ENCODE measurements around the gene KRTAP10-6.
"Not testable (repeated sequence)": the region's sequence is repeated elsewhere in the genome, so short reads cannot be mapped to it uniquely, and the experiment has no call there.

Gene KRTAP10-6

DNA sequence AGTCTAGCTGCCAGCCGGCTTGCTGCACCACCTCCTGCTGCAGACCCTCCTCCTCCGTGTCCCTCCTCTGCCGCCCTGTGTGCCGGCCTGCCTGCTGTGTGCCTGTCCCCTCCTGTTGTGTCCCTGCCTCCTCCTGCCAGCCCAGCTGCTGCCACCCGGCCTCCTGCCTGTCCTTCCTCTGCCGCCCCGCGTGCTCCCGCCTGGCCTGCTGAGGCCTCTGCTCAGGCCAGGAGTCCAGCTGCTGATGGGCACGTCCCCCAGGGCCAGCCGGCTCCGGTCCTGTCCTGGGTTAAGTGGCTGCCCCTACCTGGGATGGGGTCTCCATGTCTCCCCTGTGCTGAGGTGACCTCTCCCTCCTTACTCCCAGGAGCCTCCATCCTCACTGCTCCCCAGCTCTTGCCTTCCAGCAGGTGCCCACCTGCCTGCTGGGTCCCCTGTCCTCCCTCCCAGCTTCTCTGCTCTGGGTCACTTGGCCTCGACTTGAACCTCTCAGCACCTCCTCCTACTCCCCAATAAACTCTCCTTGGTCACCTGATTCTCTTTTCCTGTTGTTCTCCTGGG lies 20.4 kb upstream of the KRTAP10-6 start:
- H2BK15ac ChIP-seq (ENCODE audit: low read depth, poor library complexity, severe bottlenecking): no peak overlapping the region
- DNase-seq: no peak
- no peak overlapping the region for H4K8ac ChIP-seq (ENCODE audit: low read length)
- H3K79me1 ChIP-seq (replicated peaks; ENCODE audit: low read length, poor library complexity, severe bottlenecking): no peaks in the 10 kb centered on the region
- no peak overlapping the region for H2BK120ac ChIP-seq (ENCODE audit: low read depth, low read length)
- peaks cover 24% of the 10 kb centered on the region for H3K9me3 ChIP-seq (ENCODE audit: control insufficient read depth, low read length)
- H3K4ac ChIP-seq (ENCODE audit: low read depth in 1 of 2, low read length in 2 of 2): no peak overlapping the region
- H3K27ac ChIP-seq (ENCODE audit: low read length, poor library complexity, severe bottlenecking): no peak overlapping the region
- no peak overlapping the region for H2AK5ac ChIP-seq (ENCODE audit: low read length, severe bottlenecking)
- H2BK5ac ChIP-seq (ENCODE audit: low read depth, low read length, poor library complexity, severe bottlenecking): no peak overlapping the region
- H2AFZ ChIP-seq (ENCODE audit: low read depth, low read length): no peak overlapping the region
- H3K36me3 ChIP-seq (ENCODE audit: control insufficient read depth in 1 of 2, insufficient read depth in 2 of 2, low read depth in 1 of 2, low read length in 2 of 2): no peaks in the 10 kb centered on the region
- H3K27me3 ChIP-seq (ENCODE audit: control insufficient read depth in 1 of 2, insufficient read depth in 1 of 2, low read length in 2 of 2): no peaks in the 10 kb centered on the region
- no peak overlapping the region for H3K18ac ChIP-seq (ENCODE audit: low read depth in 1 of 2, low read length in 2 of 2)
- no peaks in the 10 kb centered on the region for H3K4me1 ChIP-seq (ENCODE audit: control insufficient read depth, insufficient read depth, low read depth, low read length)
- no peak overlapping the region for H3K23ac ChIP-seq (ENCODE audit: low read length in 2 of 2)
- no peak overlapping the region for H3K4me2 ChIP-seq (ENCODE audit: low read length, poor library complexity, severe bottlenecking)
- H2BK12ac ChIP-seq (ENCODE audit: low read length in 2 of 2): no peak overlapping the region
- no peak overlapping the region for H3K4me3 ChIP-seq (ENCODE audit: insufficient read depth in 1 of 2, low read depth in 1 of 2, low read length in 2 of 2)
- H3K14ac ChIP-seq (ENCODE audit: low read length in 2 of 2): no peak overlapping the region
- no peak overlapping the region for H3K9ac ChIP-seq (ENCODE audit: low read length)
- H4K91ac ChIP-seq (ENCODE audit: low read length): no peak overlapping the region
- WGBS: 92% methylated on average over 13 of the region's 13 CpGs

DNA sequence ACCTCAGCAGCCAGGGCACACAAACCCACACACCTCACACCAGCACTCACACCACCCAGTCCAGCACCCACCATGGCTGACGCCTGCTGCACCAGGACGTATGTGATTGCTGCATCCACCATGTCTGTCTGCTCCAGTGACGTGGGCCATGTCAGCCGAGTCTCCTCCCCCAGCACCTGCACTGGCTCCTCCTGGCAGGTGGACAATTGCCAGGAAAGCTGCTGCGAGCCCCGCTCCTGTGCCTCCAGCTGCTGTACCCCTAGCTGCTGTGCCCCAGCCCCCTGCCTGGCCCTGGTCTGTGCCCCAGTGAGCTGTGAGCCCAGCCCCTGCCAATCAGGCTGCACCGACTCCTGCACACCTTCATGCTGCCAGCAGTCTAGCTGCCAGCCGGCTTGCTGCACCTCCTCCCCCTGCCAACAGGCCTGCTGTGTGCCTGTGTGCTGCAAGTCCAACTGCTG lies 19.8 kb upstream of the KRTAP10-6 start, which contains the start of gene KRTAP10-8:
Gene KRTAP10-8, plus strand, starts transcription at position 51 of the 458 bp plus-strand sequence. Its CDS starts 22 bp downstream, at position 73.
- no peak for DNase-seq
- H3K36me3 ChIP-seq (ENCODE audit: control insufficient read depth in 1 of 2, insufficient read depth in 2 of 2, low read depth in 1 of 2, low read length in 2 of 2): no peaks in the 10 kb centered on the region
- H3K14ac ChIP-seq (ENCODE audit: low read length in 2 of 2): no peak within 1 kb of the TSS
- no peak within 1 kb of the TSS for H3K4me2 ChIP-seq (ENCODE audit: low read length, poor library complexity, severe bottlenecking)
- H2BK5ac ChIP-seq (ENCODE audit: low read depth, low read length, poor library complexity, severe bottlenecking): no peak within 1 kb of the TSS
- no peak within 1 kb of the TSS for H2BK15ac ChIP-seq (ENCODE audit: low read depth, poor library complexity, severe bottlenecking)
- no peak within 1 kb of the TSS for H3K18ac ChIP-seq (ENCODE audit: low read depth in 1 of 2, low read length in 2 of 2)
- no peaks in the 10 kb centered on the region for H3K4me1 ChIP-seq (ENCODE audit: control insufficient read depth, insufficient read depth, low read depth, low read length)
- H4K91ac ChIP-seq (ENCODE audit: low read length): peak within 1 kb of the TSS; percentile 20
- no peak within 1 kb of the TSS for H2BK12ac ChIP-seq (ENCODE audit: low read length in 2 of 2)
- no peak within 1 kb of the TSS for H2BK120ac ChIP-seq (ENCODE audit: low read depth, low read length)
- H4K8ac ChIP-seq (ENCODE audit: low read length): no peak within 1 kb of the TSS
- no peak within 1 kb of the TSS for H3K4me3 ChIP-seq (ENCODE audit: insufficient read depth in 1 of 2, low read depth in 1 of 2, low read length in 2 of 2)
- no peaks in the 10 kb centered on the region for H3K27me3 ChIP-seq (ENCODE audit: control insufficient read depth in 1 of 2, insufficient read depth in 1 of 2, low read length in 2 of 2)
- peaks cover 25% of the 10 kb centered on the region for H3K9me3 ChIP-seq (ENCODE audit: control insufficient read depth, low read length)
- H3K79me1 ChIP-seq (replicated peaks; ENCODE audit: low read length, poor library complexity, severe bottlenecking): no peaks in the 10 kb centered on the region
- H3K9ac ChIP-seq (ENCODE audit: low read length): no peak within 1 kb of the TSS
- no peak within 1 kb of the TSS for H2AFZ ChIP-seq (ENCODE audit: low read depth, low read length)
- H3K27ac ChIP-seq (ENCODE audit: low read length, poor library complexity, severe bottlenecking): no peak within 1 kb of the TSS
- no peak within 1 kb of the TSS for H2AK5ac ChIP-seq (ENCODE audit: low read length, severe bottlenecking)
- no peak within 1 kb of the TSS for H3K4ac ChIP-seq (ENCODE audit: low read depth in 1 of 2, low read length in 2 of 2)
- H3K23ac ChIP-seq (ENCODE audit: low read length in 2 of 2): no peak within 1 kb of the TSS
- 86% methylated on average over 8 of the region's 8 CpGs for WGBS

DNA sequence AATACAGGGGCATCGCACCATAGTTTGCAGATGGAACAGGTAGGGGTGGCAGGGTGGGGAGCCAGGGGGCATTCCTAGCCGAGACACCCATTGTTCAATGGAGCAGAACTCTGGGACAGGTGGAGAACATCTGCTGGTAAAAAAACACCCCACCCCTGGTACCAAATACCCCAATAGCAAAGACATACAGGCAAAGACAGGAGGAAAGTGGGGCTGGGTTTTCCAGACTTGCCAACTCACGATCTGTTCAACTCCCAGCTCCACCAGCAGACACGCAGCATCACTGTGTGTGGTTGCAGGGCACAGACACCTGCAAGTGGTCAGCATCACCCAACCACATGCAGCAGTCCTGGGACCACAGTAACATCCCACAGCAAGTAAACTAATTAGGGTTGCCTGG lies 19.2 kb upstream of the KRTAP10-6 start:
- H2BK5ac ChIP-seq (ENCODE audit: low read depth, low read length, poor library complexity, severe bottlenecking): no peak overlapping the region
- H3K27me3 ChIP-seq (ENCODE audit: control insufficient read depth in 1 of 2, insufficient read depth in 1 of 2, low read length in 2 of 2): no peaks in the 10 kb centered on the region
- no peak overlapping the region for H4K8ac ChIP-seq (ENCODE audit: low read length)
- H3K4me3 ChIP-seq (ENCODE audit: insufficient read depth in 1 of 2, low read depth in 1 of 2, low read length in 2 of 2): no peak overlapping the region
- H3K18ac ChIP-seq (ENCODE audit: low read depth in 1 of 2, low read length in 2 of 2): no peak overlapping the region
- H3K4me1 ChIP-seq (ENCODE audit: control insufficient read depth, insufficient read depth, low read depth, low read length): no peaks in the 10 kb centered on the region
- H2BK12ac ChIP-seq (ENCODE audit: low read length in 2 of 2): no peak overlapping the region
- H3K9me3 ChIP-seq (ENCODE audit: control insufficient read depth, low read length): peaks cover 25% of the 10 kb centered on the region
- H2AFZ ChIP-seq (ENCODE audit: low read depth, low read length): no peak overlapping the region
- H3K27ac ChIP-seq (ENCODE audit: low read length, poor library complexity, severe bottlenecking): no peak overlapping the region
- H2BK15ac ChIP-seq (ENCODE audit: low read depth, poor library complexity, severe bottlenecking): no peak overlapping the region
- H3K9ac ChIP-seq (ENCODE audit: low read length): no peak overlapping the region
- H2AK5ac ChIP-seq (ENCODE audit: low read length, severe bottlenecking): no peak overlapping the region
- H2BK120ac ChIP-seq (ENCODE audit: low read depth, low read length): no peak overlapping the region
- peak overlapping the region; percentile 20 for H4K91ac ChIP-seq (ENCODE audit: low read length)
- no peak overlapping the region for H3K14ac ChIP-seq (ENCODE audit: low read length in 2 of 2)
- no peak overlapping the region for H3K4me2 ChIP-seq (ENCODE audit: low read length, poor library complexity, severe bottlenecking)
- H3K36me3 ChIP-seq (ENCODE audit: control insufficient read depth in 1 of 2, insufficient read depth in 2 of 2, low read depth in 1 of 2, low read length in 2 of 2): no peaks in the 10 kb centered on the region
- H3K23ac ChIP-seq (ENCODE audit: low read length in 2 of 2): no peak overlapping the region
- no peak overlapping the region for H3K4ac ChIP-seq (ENCODE audit: low read depth in 1 of 2, low read length in 2 of 2)
- DNase-seq: no peak
- H3K79me1 ChIP-seq (replicated peaks; ENCODE audit: low read length, poor library complexity, severe bottlenecking): no peaks in the 10 kb centered on the region
- 91% methylated on average over 3 of the region's 4 CpGs for WGBS

DNA sequence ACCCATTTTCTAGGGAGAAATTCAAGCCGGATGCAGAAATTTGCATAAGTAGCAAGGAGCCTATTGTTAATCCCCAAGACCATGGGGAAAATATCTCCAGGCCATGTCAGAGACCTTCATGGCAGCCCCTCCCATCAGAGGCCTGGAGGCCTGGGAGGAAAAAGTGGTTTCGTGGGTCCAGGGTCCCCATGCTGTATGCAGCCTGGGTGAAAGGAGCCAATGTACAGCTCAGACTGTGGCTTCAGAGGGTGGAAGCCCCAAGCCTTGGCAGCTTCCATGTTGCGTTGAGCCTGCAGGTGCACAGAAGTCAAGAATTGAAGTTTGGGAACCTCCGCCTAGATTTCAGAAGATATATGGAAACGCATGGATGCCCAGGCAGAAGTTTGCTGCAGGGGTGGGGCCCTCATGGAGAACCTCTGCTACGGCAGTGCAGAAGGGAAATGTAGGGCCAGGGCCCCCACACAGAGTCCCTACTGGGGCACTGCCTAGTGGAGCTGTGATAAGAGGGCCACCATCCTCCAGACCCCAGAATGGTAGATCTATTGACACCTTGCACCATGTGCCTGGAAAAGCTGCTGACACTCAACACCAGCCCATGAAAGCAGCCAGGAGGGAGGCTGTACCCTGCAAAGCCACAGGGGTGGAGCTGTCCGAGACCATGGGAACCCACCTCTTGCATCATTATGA lies 18.0 kb upstream of the KRTAP10-6 start:
- H3K4me1 ChIP-seq (ENCODE audit: control insufficient read depth, insufficient read depth, low read depth, low read length); H2AFZ ChIP-seq (ENCODE audit: low read depth, low read length); H2BK15ac ChIP-seq (ENCODE audit: low read depth, poor library complexity, severe bottlenecking); H3K27ac ChIP-seq (ENCODE audit: low read length, poor library complexity, severe bottlenecking); H3K27me3 ChIP-seq (ENCODE audit: control insufficient read depth in 1 of 2, insufficient read depth in 1 of 2, low read length in 2 of 2); H3K4me2 ChIP-seq (ENCODE audit: low read length, poor library complexity, severe bottlenecking); H3K18ac ChIP-seq (ENCODE audit: low read depth in 1 of 2, low read length in 2 of 2); H3K79me1 ChIP-seq (replicated peaks; ENCODE audit: low read length, poor library complexity, severe bottlenecking); H3K14ac ChIP-seq (ENCODE audit: low read length in 2 of 2); H2BK12ac ChIP-seq (ENCODE audit: low read length in 2 of 2); H2BK5ac ChIP-seq (ENCODE audit: low read depth, low read length, poor library complexity, severe bottlenecking); H2AK5ac ChIP-seq (ENCODE audit: low read length, severe bottlenecking); DNase-seq; H3K23ac ChIP-seq (ENCODE audit: low read length in 2 of 2); H3K9ac ChIP-seq (ENCODE audit: low read length); H4K91ac ChIP-seq (ENCODE audit: low read length); H3K36me3 ChIP-seq (ENCODE audit: control insufficient read depth in 1 of 2, insufficient read depth in 2 of 2, low read depth in 1 of 2, low read length in 2 of 2); H4K8ac ChIP-seq (ENCODE audit: low read length); H3K4me3 ChIP-seq (ENCODE audit: insufficient read depth in 1 of 2, low read depth in 1 of 2, low read length in 2 of 2); H3K4ac ChIP-seq (ENCODE audit: low read depth in 1 of 2, low read length in 2 of 2); H2BK120ac ChIP-seq (ENCODE audit: low read depth, low read length): not testable (repeated sequence)
- WGBS: 82% methylated on average over 7 of the region's 7 CpGs
- H3K9me3 ChIP-seq (ENCODE audit: control insufficient read depth, low read length): peaks cover 28% of the 10 kb centered on the region
